Trophoblast cell (in vitro differentiated cells and primary cell): ENCODE results near the gene FBXO36.

Source experiments
- DNase-seq, 2 donors: peaks; one replicate each; pipeline ENCODE4 v3.0.0-alpha.2; 2016
- H2AFZ ChIP-seq: 2 replicates; pipeline ENCODE4 v1.6.1; 2013; ENCODE audit warnings: low read length, moderate library complexity, mild to moderate bottlenecking; ENCODE audit not compliant: insufficient read depth, poor library complexity
- H2AK5ac ChIP-seq: 2 replicates; pipeline ENCODE4 v1.6.1; 2013; ENCODE audit warnings: mild to moderate bottlenecking, low read length
- H2BK120ac ChIP-seq: 2 replicates; pipeline ENCODE4 v1.6.1; 2013; ENCODE audit warnings: low read length, mild to moderate bottlenecking, moderate library complexity; ENCODE audit not compliant: insufficient read depth, poor library complexity
- H2BK12ac ChIP-seq: 2 replicates; pipeline ENCODE4 v1.6.1; 2013; ENCODE audit warnings: mild to moderate bottlenecking, low read length, moderate library complexity
- H2BK5ac ChIP-seq: 2 replicates; pipeline ENCODE4 v1.6.1; 2013; ENCODE audit warnings: low read length, low read depth, moderate library complexity, mild to moderate bottlenecking; ENCODE audit not compliant: poor library complexity
- H3K14ac ChIP-seq: 2 replicates; pipeline ENCODE4 v1.6.1; 2013; ENCODE audit warnings: mild to moderate bottlenecking, low read length
- H3K18ac ChIP-seq: 2 replicates; pipeline ENCODE4 v1.6.1; 2013; ENCODE audit warnings: mild to moderate bottlenecking, low read length
- H3K23ac ChIP-seq: 2 replicates; pipeline ENCODE4 v1.6.1; 2013; ENCODE audit warnings: low read length
- H3K27ac ChIP-seq: 2 replicates; pipeline ENCODE4 v1.5.1; 2013; ENCODE audit warnings: low read depth, mild to moderate bottlenecking, inconsistent platforms, low read length, moderate library complexity
- H3K27me3 ChIP-seq: 2 replicates; pipeline ENCODE4 v1.6.1; 2013; ENCODE audit warnings: inconsistent platforms, mild to moderate bottlenecking, low read length, moderate library complexity; ENCODE audit not compliant: insufficient read depth
- H3K36me3 ChIP-seq, 2 experiments: 1 replicate in 1 of 2; 2 replicates in 1 of 2; pipeline ENCODE4 v1.6.1; 2013; ENCODE audit warnings: low read length in 2 of 2, mild to moderate bottlenecking in 2 of 2, moderate library complexity in 1 of 2; ENCODE audit not compliant: insufficient read depth in 2 of 2, control insufficient read depth in 1 of 2
- H3K4ac ChIP-seq: 2 replicates; pipeline ENCODE4 v1.6.1; 2013; ENCODE audit warnings: low read depth, mild to moderate bottlenecking, low read length, moderate library complexity
- H3K4me1 ChIP-seq, 2 experiments: 1 replicate in 1 of 2; 2 replicates in 1 of 2; pipeline ENCODE4 v1.6.1; 2013; ENCODE audit warnings: low read length in 2 of 2, mild to moderate bottlenecking in 2 of 2, moderate library complexity in 1 of 2; ENCODE audit not compliant: insufficient read depth in 2 of 2, control insufficient read depth in 1 of 2
- H3K4me2 ChIP-seq: 2 replicates; pipeline ENCODE4 v1.6.1; 2013; ENCODE audit warnings: inconsistent platforms, mild to moderate bottlenecking, low read length, moderate library complexity
- H3K4me3 ChIP-seq: 2 replicates; pipeline ENCODE4 v1.5.1; 2013; ENCODE audit warnings: mild to moderate bottlenecking, low read depth, low read length, inconsistent platforms
- H3K79me1 ChIP-seq: one replicate; pipeline ENCODE4 v1.6.1; 2013; ENCODE audit warnings: low read length
- H3K79me2 ChIP-seq: 2 replicates; pipeline ENCODE4 v1.6.1; 2013; ENCODE audit warnings: low read length, mild to moderate bottlenecking; ENCODE audit not compliant: control insufficient read depth, insufficient read depth, poor library complexity
- H3K9ac ChIP-seq: 2 replicates; pipeline ENCODE4 v1.6.1; 2013; ENCODE audit warnings: mild to moderate bottlenecking, low read length
- H3K9me3 ChIP-seq: 2 replicates; pipeline ENCODE4 v1.6.1; 2013; ENCODE audit warnings: low read depth, mild to moderate bottlenecking, control low read depth, inconsistent platforms, low read length; ENCODE audit not compliant: insufficient read depth
- H4K12ac ChIP-seq: 2 replicates; pipeline ENCODE4 v1.6.1; 2013; ENCODE audit warnings: low read depth, mild to moderate bottlenecking, low read length, moderate library complexity
- H4K8ac ChIP-seq: 2 replicates; pipeline ENCODE4 v1.6.1; 2013; ENCODE audit warnings: low read depth, mild to moderate bottlenecking, low read length, moderate library complexity
- H4K91ac ChIP-seq: one replicate; pipeline ENCODE4 v1.6.1; 2013; ENCODE audit warnings: low read depth, mild to moderate bottlenecking, low read length, moderate library complexity
- WGBS: extraction: QIAGEN DNeasy Blood & Tissue Kit; methylation state at CpG from one replicate; pipeline ENCODE4 v1.1.7; 2013; ENCODE audit warnings: missing lambda C conversion rate; ENCODE audit not compliant: insufficient read length, insufficient coverage; ENCODE audit errors: extremely low coverage; 5-methylcytosine and 5-hydroxymethylcytosine counted together

FBXO36 gene

GRCh38 chr2:229903037-229903436 is 19.3 kb upstream of the FBXO36 start:
- Histone ChIP-seq H3K79me2 (peaks cover 6% of the 10 kb centered on the region), H4K8ac (no peak overlapping the region), H3K9ac (no peak overlapping the region), H4K12ac (no peak overlapping the region), H3K79me1 (no peaks in the 10 kb centered on the region), H2BK12ac (no peak overlapping the region), H3K23ac (no peak overlapping the region), H3K4ac (peak overlapping the region; percentile 82), H2AFZ (no peak overlapping the region), H3K14ac (no peak overlapping the region), H3K9me3 (no peaks in the 10 kb centered on the region), H3K4me3 (no peak overlapping the region), H2BK5ac (no peak overlapping the region), H3K18ac (no peak overlapping the region), H4K91ac (no peak overlapping the region), H3K27ac (no peak overlapping the region), H2BK120ac (no peak overlapping the region), H3K36me3 (peaks cover 9 to 14% of the 10 kb centered on the region in 2 experiments), H3K4me2 (no peak overlapping the region), H3K27me3 (no peaks in the 10 kb centered on the region), H3K4me1 (peaks cover 0 to 2% of the 10 kb centered on the region in 2 experiments), H2AK5ac (no peak overlapping the region)
- no CpG with 5 or more reads among the region's 3 CpGs for WGBS
- DNase-seq: no peak

- no peaks in the 10 kb centered on the region for H3K9me3 ChIP-seq
- H4K8ac ChIP-seq: no peak overlapping the region
- no peak for DNase-seq
- no peak overlapping the region for H3K18ac ChIP-seq
- H3K79me2 ChIP-seq: peaks cover 7% of the 10 kb centered on the region
- no peak overlapping the region for H3K14ac ChIP-seq
- H3K4me3 ChIP-seq: no peak overlapping the region
- peaks cover 0 to 2% of the 10 kb centered on the region in 2 experiments for H3K4me1 ChIP-seq
- no peak overlapping the region for H3K9ac ChIP-seq
- H2BK5ac ChIP-seq: no peak overlapping the region
- no peak overlapping the region for H2AFZ ChIP-seq
- no peak overlapping the region for H2BK120ac ChIP-seq
- WGBS: no CpG with 5 or more reads among the region's 2 CpGs
- no peaks in the 10 kb centered on the region for H3K79me1 ChIP-seq
- H3K23ac ChIP-seq: no peak overlapping the region
- no peak overlapping the region for H4K91ac ChIP-seq
- H3K27ac ChIP-seq: no peak overlapping the region
- no peak overlapping the region for H3K4me2 ChIP-seq
- no peak overlapping the region for H3K4ac ChIP-seq
- no peak overlapping the region for H4K12ac ChIP-seq
- H3K36me3 ChIP-seq: peaks cover 12 to 17% of the 10 kb centered on the region in 2 experiments
- no peak overlapping the region for H2BK12ac ChIP-seq
- H2AK5ac ChIP-seq: no peak overlapping the region
- H3K27me3 ChIP-seq: no peaks in the 10 kb centered on the region
These were observed 16.7 kb upstream of the FBXO36 start for GRCh38 chr2:229905601-229906000.

GRCh38 chr2:229909090-229909489 is 13.2 kb upstream of the FBXO36 start:
- Histone ChIP-seq H3K27ac (no peak overlapping the region), H3K4ac (peak overlapping the region; percentile 24), H3K36me3 (peaks cover 5 to 14% of the 10 kb centered on the region in 2 experiments), H3K4me3 (no peak overlapping the region), H3K79me1 (no peaks in the 10 kb centered on the region), H2BK5ac (peak overlapping the region; percentile 13), H3K14ac (no peak overlapping the region), H3K4me1 (no peaks in the 10 kb centered on the region), H4K12ac (no peak overlapping the region), H4K91ac (no peak overlapping the region), H2AK5ac (no peak overlapping the region), H2BK120ac (no peak overlapping the region), H3K79me2 (peaks cover 8% of the 10 kb centered on the region), H3K9me3 (no peaks in the 10 kb centered on the region), H3K4me2 (no peak overlapping the region), H3K9ac (no peak overlapping the region), H3K23ac (no peak overlapping the region), H2BK12ac (no peak overlapping the region), H4K8ac (no peak overlapping the region), H2AFZ (no peak overlapping the region), H3K18ac (no peak overlapping the region), H3K27me3 (no peaks in the 10 kb centered on the region)
- DNase-seq: peak; percentile 3 to 45
- WGBS: no CpG with 5 or more reads among the region's 2 CpGs

- Histone ChIP-seq H3K4ac (no peak overlapping the region), H2AK5ac (no peak overlapping the region), H3K79me2 (peaks cover 11% of the 10 kb centered on the region), H4K8ac (no peak overlapping the region), H2AFZ (no peak overlapping the region), H4K91ac (no peak overlapping the region), H3K23ac (no peak overlapping the region), H2BK120ac (no peak overlapping the region), H4K12ac (no peak overlapping the region), H3K9me3 (no peaks in the 10 kb centered on the region), H2BK12ac (no peak overlapping the region), H3K18ac (no peak overlapping the region), H3K4me1 (no peaks in the 10 kb centered on the region), H3K79me1 (no peaks in the 10 kb centered on the region), H2BK5ac (no peak overlapping the region), H3K36me3 (peaks cover 5 to 14% of the 10 kb centered on the region in 2 experiments), H3K27ac (no peak overlapping the region), H3K4me2 (no peak overlapping the region), H3K4me3 (no peak overlapping the region), H3K14ac (no peak overlapping the region), H3K9ac (no peak overlapping the region), H3K27me3 (no peaks in the 10 kb centered on the region)
- no CpG with 5 or more reads among the region's 1 CpG for WGBS
- no peak for DNase-seq
These were observed 12.0 kb upstream of the FBXO36 start for GRCh38 chr2:229910147-229910831.
